Bronchial epithelial cell (primary cell): ENCODE data around the gene CDPF1. TPM values are rescaled to one million over a fixed set of nuclear protein-coding genes. Genes with fewer than 3 reads are reported as not detected.

ENCODE experiments used
- DNase-seq: peaks from one replicate; pipeline ENCODE4 v3.0.0-alpha.2; 2010; ENCODE audit warnings: low read depth
- FAIRE-seq: peaks from 2 replicates; lab custom pipeline; 2011; peaks lifted over from hg19 to GRCh38; lab: Jason Lieb, UNC
- H3K27me3 ChIP-seq: 2 replicates; pipeline ENCODE4 v1.5.1; 2011; ENCODE audit warnings: low read length; ENCODE audit not compliant: control insufficient read depth, insufficient read depth
- H3K36me3 ChIP-seq: 2 replicates; pipeline ENCODE4 v1.5.1; 2011; ENCODE audit warnings: low read length; ENCODE audit not compliant: control insufficient read depth, insufficient read depth
- H3K4me3 ChIP-seq: 2 replicates; pipeline ENCODE4 v1.5.1; 2011; ENCODE audit warnings: mild to moderate bottlenecking, low read depth, low read length, control low read depth
- total RNA-seq: library from RNA; depleted of rRNA; stranded (reverse); fragments of >200 nt; gene quantifications from 2 replicates; pipeline ENCODE4 v1.2.1, GENCODE V29; 2014
- TF ChIP-seq, protein P1 (sequence below): IDR thresholded peaks from 2 replicates; pipeline ENCODE4 v1.5.1; 2011; ENCODE audit warnings: mild to moderate bottlenecking, moderate library complexity, low read length, control low read depth, inconsistent platforms; ENCODE audit not compliant: insufficient read depth, severe bottlenecking

The CDPF1 gene
- total RNA-seq, 1 donor from 2014 or later: 8.7 TPM

DNA sequence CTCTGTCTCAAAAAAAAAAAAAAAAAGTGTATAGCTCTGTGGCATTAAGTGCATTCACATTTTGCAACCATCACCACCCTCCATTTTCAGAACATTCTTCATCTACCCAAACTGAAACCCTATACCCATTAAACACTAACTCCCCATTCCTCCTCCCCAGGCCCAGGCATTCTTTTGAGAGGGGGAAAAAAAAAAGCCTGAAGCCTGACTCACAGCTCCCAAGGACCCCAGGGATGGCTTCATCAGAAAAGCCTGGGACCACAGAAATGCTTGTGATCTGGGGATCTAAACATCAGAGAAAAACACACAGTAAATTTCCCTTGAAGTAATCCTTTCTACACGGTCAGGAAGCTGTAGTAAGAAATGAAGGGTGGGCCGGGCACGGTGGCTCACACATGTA is 35.9 kb upstream of the CDPF1 start:
- Histone ChIP-seq H3K36me3 (peaks cover 6% of the 10 kb centered on the region), H3K4me3 (no peak overlapping the region), H3K27me3 (no peaks in the 10 kb centered on the region)
- DNase-seq (no peak), FAIRE-seq (no peak)
- TF ChIP-seq, protein P1, sequence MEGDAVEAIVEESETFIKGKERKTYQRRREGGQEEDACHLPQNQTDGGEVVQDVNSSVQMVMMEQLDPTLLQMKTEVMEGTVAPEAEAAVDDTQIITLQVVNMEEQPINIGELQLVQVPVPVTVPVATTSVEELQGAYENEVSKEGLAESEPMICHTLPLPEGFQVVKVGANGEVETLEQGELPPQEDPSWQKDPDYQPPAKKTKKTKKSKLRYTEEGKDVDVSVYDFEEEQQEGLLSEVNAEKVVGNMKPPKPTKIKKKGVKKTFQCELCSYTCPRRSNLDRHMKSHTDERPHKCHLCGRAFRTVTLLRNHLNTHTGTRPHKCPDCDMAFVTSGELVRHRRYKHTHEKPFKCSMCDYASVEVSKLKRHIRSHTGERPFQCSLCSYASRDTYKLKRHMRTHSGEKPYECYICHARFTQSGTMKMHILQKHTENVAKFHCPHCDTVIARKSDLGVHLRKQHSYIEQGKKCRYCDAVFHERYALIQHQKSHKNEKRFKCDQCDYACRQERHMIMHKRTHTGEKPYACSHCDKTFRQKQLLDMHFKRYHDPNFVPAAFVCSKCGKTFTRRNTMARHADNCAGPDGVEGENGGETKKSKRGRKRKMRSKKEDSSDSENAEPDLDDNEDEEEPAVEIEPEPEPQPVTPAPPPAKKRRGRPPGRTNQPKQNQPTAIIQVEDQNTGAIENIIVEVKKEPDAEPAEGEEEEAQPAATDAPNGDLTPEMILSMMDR: no peak

DNA sequence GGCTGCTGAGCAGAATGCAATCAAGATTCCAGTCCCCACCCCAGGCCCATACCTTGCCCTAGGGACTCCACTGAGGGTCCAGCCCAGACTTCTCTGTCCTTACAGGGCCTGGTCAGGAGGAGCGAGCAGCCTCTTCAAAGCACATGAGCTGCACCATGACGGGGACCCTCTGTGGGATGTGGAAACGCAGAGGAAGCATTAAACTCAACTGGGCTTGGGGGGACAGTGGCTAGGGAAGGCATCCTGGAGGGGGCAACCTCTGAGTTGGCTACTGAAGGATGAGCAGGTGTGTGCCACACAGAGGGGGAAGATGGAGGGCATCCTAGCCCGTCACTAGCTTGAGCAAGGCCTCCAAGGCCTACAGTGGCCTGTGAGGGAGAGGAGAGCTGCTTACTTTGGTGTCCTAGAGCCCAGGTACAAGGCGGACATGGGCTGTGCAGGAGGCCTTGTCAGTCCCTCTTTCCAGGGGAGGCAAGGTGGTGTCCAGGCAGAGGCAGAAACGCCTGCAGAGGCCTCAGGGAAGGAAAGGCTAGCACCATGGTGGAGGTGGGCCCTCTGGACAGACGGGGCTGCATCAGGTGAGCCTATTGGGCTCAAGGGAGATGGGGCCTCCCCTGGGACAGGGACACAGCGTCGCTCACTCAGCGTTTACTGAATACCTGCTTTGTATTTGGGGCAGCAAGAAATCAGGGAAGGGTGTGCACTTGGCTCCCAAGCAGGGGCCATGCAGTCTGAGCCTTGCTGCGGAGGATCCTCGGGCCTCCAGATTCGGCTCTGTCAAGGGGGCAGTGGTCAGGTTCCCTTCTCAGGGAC is 32.0 kb upstream of the CDPF1 start:
- no peaks in the 10 kb centered on the region for H3K27me3 ChIP-seq
- no peak overlapping the region for H3K4me3 ChIP-seq
- H3K36me3 ChIP-seq: peaks cover 14% of the 10 kb centered on the region
- DNase-seq (no peak), FAIRE-seq (no peak)
- TF ChIP-seq, protein P1: no peak

DNA sequence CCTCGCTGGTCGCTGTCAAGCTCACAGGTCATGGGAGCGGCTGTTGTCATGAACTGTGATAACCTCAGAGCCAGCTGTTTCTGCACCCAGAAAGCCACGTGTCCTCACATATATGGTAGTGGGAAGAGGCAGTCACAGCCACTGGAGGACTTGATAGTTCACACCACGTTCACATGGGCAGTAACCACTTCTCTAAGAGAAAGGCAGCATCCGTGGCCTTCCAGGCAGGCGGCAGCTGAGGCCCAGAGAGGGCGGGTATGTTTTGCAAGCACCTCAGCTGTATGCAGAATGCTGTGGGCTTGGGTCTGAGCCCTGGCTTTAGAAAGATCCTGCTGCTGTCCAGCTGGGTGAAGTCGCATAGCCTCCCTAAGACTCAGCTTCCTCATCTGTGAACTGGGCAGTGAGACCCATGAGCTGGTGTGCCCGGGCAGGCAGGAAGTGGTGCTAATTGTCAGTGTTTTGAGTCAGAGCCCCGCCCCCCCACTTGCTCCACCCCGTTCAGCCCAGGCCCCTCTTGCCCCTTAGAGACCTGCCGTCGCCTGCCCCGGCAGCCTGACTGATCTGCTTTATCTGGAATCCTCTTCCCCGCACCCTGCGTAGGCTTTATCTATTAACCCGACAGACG is 31.0 kb upstream of the CDPF1 start:
- H3K27me3 ChIP-seq: no peaks in the 10 kb centered on the region
- H3K36me3 ChIP-seq: peaks cover 14% of the 10 kb centered on the region
- TF ChIP-seq, protein P1: no peak
- DNase-seq: no peak
- FAIRE-seq: peak; percentile 13
- no peak overlapping the region for H3K4me3 ChIP-seq

DNA sequence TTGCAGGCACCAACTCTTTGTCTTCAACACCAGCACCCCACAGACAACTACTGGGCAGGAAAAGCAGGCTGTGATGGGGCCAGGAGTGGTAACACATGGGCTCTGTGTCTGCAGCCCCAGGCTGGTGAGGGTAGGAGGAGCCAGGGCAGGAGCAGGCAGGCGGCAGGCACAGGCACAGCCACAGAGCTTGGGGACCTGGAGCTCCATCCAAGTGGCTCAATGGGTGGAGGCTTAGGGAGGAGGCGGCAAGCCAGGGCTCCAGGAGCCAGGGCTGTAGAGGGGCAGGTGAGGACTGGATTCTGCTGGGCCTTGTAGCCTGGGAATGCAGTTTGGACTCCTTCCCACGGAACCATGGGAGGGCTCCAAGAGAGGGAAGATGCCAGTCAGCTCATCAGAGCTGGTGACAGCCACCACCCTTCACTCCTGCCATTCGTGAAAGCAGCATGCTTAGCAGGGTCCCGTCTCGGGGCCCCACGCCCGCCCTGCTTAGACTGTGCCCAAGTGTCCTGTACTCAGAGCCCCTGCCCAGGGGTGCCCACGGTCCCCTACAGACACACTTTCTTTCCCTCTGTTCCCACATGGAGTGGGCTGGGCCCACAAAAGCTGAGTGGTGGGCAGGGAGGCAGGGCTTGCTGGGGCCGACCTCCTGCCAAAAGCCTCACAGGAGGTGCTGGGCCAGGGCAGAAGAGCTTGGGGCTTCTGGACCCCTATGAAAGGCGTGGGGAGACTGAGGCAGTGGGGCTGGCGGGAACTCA is 30.1 kb upstream of the CDPF1 start:
- no peak for DNase-seq
- Histone ChIP-seq H3K36me3 (peaks cover 15% of the 10 kb centered on the region), H3K4me3 (no peak overlapping the region), H3K27me3 (no peaks in the 10 kb centered on the region)
- TF ChIP-seq, protein P1: no peak
- FAIRE-seq: no peak

DNA sequence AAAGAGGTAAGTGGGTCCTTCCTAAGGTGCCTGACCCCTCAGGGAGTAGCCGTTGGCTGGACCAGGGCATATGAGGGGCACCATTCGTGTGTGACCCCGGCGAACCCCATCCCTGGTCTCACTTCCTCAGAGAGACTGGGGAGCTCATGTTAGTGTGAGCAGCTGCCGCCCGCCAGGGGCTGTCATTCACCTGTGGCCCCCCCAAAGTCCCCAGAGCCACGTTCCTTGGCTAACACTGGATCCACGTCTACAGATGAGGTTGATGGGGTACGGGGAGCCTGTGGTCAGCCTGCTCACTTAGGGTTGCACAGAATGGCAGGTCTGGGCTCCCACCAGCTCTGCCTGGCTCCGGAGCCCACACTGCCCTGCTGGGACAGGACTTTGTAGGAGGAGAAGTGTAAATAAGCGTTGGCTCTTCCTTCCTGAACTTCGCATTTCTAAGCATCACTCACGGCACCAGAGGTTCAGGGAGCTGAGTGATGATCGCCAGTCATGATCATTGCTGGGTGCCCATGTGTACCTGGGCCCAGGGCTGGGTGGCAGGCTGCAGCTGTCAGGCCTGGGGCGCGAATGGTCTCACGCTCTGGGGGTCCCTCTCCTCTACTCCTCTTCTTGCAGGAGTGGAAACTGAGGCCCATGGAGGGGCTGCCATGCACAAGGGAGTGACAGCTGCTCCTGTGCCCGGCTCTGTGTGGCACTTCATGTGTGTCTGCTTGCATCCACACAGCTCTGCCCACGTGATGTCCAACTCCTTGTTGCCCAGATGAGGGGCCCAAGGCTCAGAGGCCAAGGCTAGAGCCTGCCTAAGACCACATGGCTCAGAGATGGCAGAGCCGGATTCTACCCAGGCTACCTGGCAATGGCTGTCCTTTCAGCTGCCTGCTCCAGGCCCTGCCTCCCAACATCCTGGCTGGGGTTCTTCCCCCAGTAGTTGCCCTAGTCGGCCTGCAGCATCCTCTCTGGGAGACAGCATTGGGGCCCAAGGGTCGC is 28.9 kb upstream of the CDPF1 start:
- H3K36me3 ChIP-seq: peaks cover 14% of the 10 kb centered on the region
- no peak for DNase-seq
- FAIRE-seq: peak; percentile 7
- no peaks in the 10 kb centered on the region for H3K27me3 ChIP-seq
- TF ChIP-seq, protein P1: no peak
- H3K4me3 ChIP-seq: no peak overlapping the region
